ENCODE measurements around the gene THADA.

THADA gene

DNA sequence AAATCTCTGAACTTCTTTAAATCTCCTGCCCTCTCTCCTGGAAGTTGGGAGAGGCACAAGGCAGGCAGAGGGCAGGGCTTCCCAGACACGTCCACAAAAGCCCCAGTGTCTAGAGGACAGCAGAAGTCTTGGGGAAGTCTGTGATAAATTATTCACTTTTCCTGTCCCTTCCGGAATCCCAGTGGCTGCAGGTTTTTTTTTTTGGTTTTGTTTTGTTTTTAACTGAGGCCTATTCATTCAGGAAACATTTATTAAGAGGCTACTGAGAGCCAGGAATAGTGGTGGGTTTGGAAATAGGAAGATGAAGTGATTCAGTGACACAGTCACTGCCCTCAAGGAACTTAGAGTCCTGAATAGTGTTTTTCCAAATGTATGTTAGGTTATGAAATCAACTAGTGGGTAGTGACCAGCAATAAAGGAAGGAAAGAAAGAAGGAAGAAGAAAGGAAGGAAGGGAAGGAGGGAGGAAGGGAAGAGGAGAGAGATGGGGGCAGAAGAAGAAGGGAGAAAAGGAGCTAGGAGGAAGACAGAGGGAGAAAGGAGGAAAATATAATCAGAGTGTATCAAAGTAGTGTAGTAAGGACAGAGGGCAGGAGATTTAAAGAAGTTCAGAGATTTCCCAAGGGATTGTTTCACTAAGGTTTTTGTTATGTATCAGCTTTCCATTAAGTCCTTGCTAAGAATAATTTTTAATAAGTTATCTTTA lies 270.6 kb downstream of the THADA start:
- Histone ChIP-seq H3K9me3 (ENCODE audit: control insufficient read depth, insufficient read depth, low read length) (no peaks in the 10 kb centered on the region), H3K4me2 (ENCODE audit: low read length) (no peak overlapping the region), H4K20me1 (ENCODE audit: control insufficient read depth, insufficient read depth, low read depth, low read length) (no peaks in the 10 kb centered on the region), H3K9me2 (replicated peaks; ENCODE audit: control insufficient read depth, low read length) (no peaks in the 10 kb centered on the region), H3K79me2 (ENCODE audit: control insufficient read depth, low read length) (no peaks in the 10 kb centered on the region), H3K27me3 (ENCODE audit: control insufficient read depth, low read length) (no peaks in the 10 kb centered on the region), H3K36me3 (ENCODE audit: control insufficient read depth, low read length) (no peaks in the 10 kb centered on the region), H3K4me1 (ENCODE audit: control insufficient read depth, low read length) (no peaks in the 10 kb centered on the region), H3F3A (ENCODE audit: control insufficient read depth, insufficient read depth) (no peaks in the 10 kb centered on the region), H3K27ac (ENCODE audit: low read depth, low read length) (no peak overlapping the region), H3K4me3 (ENCODE audit: low read length) (no peak overlapping the region)
- TF ChIP-seq, protein P1, sequence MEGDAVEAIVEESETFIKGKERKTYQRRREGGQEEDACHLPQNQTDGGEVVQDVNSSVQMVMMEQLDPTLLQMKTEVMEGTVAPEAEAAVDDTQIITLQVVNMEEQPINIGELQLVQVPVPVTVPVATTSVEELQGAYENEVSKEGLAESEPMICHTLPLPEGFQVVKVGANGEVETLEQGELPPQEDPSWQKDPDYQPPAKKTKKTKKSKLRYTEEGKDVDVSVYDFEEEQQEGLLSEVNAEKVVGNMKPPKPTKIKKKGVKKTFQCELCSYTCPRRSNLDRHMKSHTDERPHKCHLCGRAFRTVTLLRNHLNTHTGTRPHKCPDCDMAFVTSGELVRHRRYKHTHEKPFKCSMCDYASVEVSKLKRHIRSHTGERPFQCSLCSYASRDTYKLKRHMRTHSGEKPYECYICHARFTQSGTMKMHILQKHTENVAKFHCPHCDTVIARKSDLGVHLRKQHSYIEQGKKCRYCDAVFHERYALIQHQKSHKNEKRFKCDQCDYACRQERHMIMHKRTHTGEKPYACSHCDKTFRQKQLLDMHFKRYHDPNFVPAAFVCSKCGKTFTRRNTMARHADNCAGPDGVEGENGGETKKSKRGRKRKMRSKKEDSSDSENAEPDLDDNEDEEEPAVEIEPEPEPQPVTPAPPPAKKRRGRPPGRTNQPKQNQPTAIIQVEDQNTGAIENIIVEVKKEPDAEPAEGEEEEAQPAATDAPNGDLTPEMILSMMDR (IDR thresholded peaks at IDR 0.05; ENCODE audit: low read depth, low read length, poor library complexity, severe bottlenecking): no peak

DNA sequence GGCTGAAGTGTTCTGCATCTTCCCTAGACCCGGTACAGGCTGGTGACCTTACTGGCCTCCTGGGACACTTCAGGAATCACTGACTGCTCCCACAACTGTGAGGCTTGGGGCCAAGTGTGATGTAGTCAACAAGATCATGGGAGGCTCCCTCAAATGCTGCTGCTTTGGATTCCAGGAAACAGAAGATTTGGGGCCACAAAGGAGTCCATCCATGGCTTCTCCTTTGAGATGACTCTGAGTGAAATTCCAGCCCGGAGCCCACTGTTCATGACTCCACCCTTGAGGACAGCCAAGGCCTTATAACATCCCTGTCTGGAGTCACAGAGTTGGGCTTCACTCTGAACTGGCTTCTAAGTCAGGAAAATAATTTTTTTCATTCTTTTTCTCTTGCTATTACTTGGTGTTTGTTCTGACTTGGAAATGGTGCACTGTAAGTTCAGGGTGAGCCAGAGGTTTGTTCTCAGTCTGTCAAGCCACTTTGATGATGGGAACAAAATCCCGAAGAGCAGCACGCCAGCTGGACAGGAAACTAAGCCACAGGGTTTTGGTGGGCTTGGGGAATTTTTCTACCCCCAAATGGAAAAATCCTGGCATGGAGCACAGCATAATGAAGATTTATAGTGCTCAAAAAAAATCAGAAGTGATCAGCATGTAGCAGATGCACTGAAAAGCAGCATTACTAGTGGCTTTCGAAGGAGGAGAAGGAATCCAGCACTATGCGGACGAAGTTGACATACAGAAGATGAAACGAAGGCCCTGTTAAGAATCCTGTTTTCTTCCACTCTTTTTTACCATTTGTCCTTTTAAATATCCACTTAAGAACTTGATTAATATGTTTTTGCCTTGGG lies 271.4 kb downstream of the THADA start:
- Histone ChIP-seq H3K4me3 (ENCODE audit: low read length) (no peak overlapping the region), H3K36me3 (ENCODE audit: control insufficient read depth, low read length) (peaks cover 7% of the 10 kb centered on the region; the same call in 1 of the 2 replicates), H3K27me3 (ENCODE audit: control insufficient read depth, low read length) (no peaks in the 10 kb centered on the region), H3F3A (ENCODE audit: control insufficient read depth, insufficient read depth) (no peaks in the 10 kb centered on the region), H3K27ac (ENCODE audit: low read depth, low read length) (no peak overlapping the region), H3K9me2 (replicated peaks; ENCODE audit: control insufficient read depth, low read length) (no peaks in the 10 kb centered on the region), H4K20me1 (ENCODE audit: control insufficient read depth, insufficient read depth, low read depth, low read length) (no peaks in the 10 kb centered on the region), H3K9me3 (ENCODE audit: control insufficient read depth, insufficient read depth, low read length) (no peaks in the 10 kb centered on the region), H3K4me1 (ENCODE audit: control insufficient read depth, low read length) (no peaks in the 10 kb centered on the region), H3K4me2 (ENCODE audit: low read length) (no peak overlapping the region), H3K79me2 (ENCODE audit: control insufficient read depth, low read length) (no peaks in the 10 kb centered on the region)
- no peak for TF ChIP-seq EZH2phosphoT487 (IDR thresholded peaks at IDR 0.05; ENCODE audit: borderline replicate concordance, low read length)
- TF ChIP-seq, protein P1 (IDR thresholded peaks at IDR 0.05; ENCODE audit: low read depth, low read length, poor library complexity, severe bottlenecking): no peak

DNA sequence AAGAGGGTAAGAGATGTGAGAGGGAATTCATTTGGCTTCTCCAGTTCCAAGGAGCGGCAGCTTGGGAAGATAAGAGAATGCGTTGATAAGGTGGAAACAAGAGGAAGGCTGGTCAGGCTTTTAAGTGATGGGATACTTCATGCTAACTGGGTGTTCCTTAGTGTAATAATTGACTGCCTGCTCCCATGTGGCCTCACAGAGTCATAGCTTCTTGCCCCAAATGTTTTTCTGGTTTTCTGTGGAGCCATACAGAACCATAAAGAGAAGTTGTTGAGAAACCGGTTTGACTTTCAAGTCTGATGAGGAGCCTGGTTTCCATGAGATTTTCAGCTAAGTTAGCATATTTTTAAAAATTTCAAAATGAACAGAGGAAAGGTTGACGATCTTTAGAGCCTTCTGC lies 272.0 kb downstream of the THADA start:
- Histone ChIP-seq H3K4me3 (ENCODE audit: low read length) (no peak overlapping the region), H4K20me1 (ENCODE audit: control insufficient read depth, insufficient read depth, low read depth, low read length) (no peaks in the 10 kb centered on the region), H3F3A (ENCODE audit: control insufficient read depth, insufficient read depth) (no peaks in the 10 kb centered on the region), H3K36me3 (ENCODE audit: control insufficient read depth, low read length) (peaks cover 11% of the 10 kb centered on the region; the same call in 1 of the 2 replicates), H3K27ac (ENCODE audit: low read depth, low read length) (no peak overlapping the region), H3K4me1 (ENCODE audit: control insufficient read depth, low read length) (no peaks in the 10 kb centered on the region), H3K27me3 (ENCODE audit: control insufficient read depth, low read length) (no peaks in the 10 kb centered on the region), H3K4me2 (ENCODE audit: low read length) (no peak overlapping the region), H3K9me3 (ENCODE audit: control insufficient read depth, insufficient read depth, low read length) (no peaks in the 10 kb centered on the region), H3K79me2 (ENCODE audit: control insufficient read depth, low read length) (no peaks in the 10 kb centered on the region), H3K9me2 (replicated peaks; ENCODE audit: control insufficient read depth, low read length) (no peaks in the 10 kb centered on the region)
- TF ChIP-seq, protein P1 (IDR thresholded peaks at IDR 0.05; ENCODE audit: low read depth, low read length, poor library complexity, severe bottlenecking): no peak
- TF ChIP-seq EZH2phosphoT487 (IDR thresholded peaks at IDR 0.05; ENCODE audit: borderline replicate concordance, low read length): no peak

Data from DOHH2 (cell line).